Liver (tissue), 3 donors: ENCODE results near the gene HOXD9.

Experiments used
- ATF3 ChIP-seq: IDR thresholded peaks from 2 replicates; pipeline ENCODE4 v1.6.1; 2016; ENCODE audit warnings: antibody characterized with exemption
- CTCF ChIP-seq: fragments of 150-350 bp; IDR thresholded peaks from 2 replicates; pipeline ENCODE4 v1.5.1; 2017; ENCODE audit warnings: improper control_type of control experiment, low read depth, low read length; ENCODE audit not compliant: missing input control
- FOXA1 ChIP-seq: IDR thresholded peaks from 2 replicates; pipeline ENCODE4 v1.6.1; 2016; ENCODE audit warnings: antibody characterized with exemption
- HNF4A ChIP-seq, 2 donors: conservative IDR thresholded peaks; 2 replicates each; pipeline ENCODE4 v1.6.1; 2016; ENCODE audit warnings: antibody characterized with exemption in 2 of 2, mild to moderate bottlenecking in 2 of 2
- MAX ChIP-seq: IDR thresholded peaks from 2 replicates; pipeline ENCODE4 v1.6.1; 2016; ENCODE audit warnings: antibody characterized with exemption
- RAD21 ChIP-seq, 2 donors: IDR thresholded peaks; 2 replicates each; pipeline ENCODE4 v1.6.1; 2016; ENCODE audit warnings: antibody characterized with exemption in 2 of 2, mild to moderate bottlenecking in 2 of 2
- REST ChIP-seq: IDR thresholded peaks from 2 replicates; pipeline ENCODE4 v1.6.1; 2016; ENCODE audit warnings: antibody characterized with exemption, mild to moderate bottlenecking
- RXRA ChIP-seq, 2 donors: IDR thresholded peaks; 2 replicates each; pipeline ENCODE4 v1.6.1; 2017 to 2018; ENCODE audit warnings: antibody characterized with exemption in 2 of 2, mild to moderate bottlenecking in 1 of 2
- TAF1 ChIP-seq: conservative IDR thresholded peaks from 2 replicates; pipeline ENCODE4 v1.6.1; 2016; ENCODE audit warnings: antibody characterized with exemption, mild to moderate bottlenecking
- YY1 ChIP-seq: IDR thresholded peaks from 2 replicates; pipeline ENCODE4 v1.6.1; 2016; ENCODE audit warnings: antibody characterized with exemption, mild to moderate bottlenecking
- ZBTB33 ChIP-seq: IDR thresholded peaks from 2 replicates; pipeline ENCODE4 v1.6.1; 2016; ENCODE audit warnings: antibody characterized with exemption
- donor health status: healthy.
- donor health status: healthy.

- no peak for TF ChIP-seq TAF1
- TF ChIP-seq CTCF: no peak
- no peak for TF ChIP-seq FOXA1
- no peak for TF ChIP-seq MAX
- no peak for TF ChIP-seq YY1
- no peak for TF ChIP-seq ZBTB33
- TF ChIP-seq RXRA (IDR thresholded peaks at IDR 0.05): no peak
- no peak for TF ChIP-seq REST
- no peak for TF ChIP-seq RAD21 (IDR thresholded peaks at IDR 0.05)
- TF ChIP-seq ATF3: no peak
- TF ChIP-seq HNF4A (conservative IDR thresholded peaks at IDR 0.05): no peak
Observed at GRCh38 chr2:176094349-176094748, 28.2 kb upstream of the HOXD9 start.
